GM21576 (cell line): Measurements from ENCODE around the gene AFF1.
"Not testable (repeated sequence)": the region's sequence is repeated elsewhere in the genome, so short reads cannot be mapped to it uniquely, and the experiment has no call there.

Experiments
- ATAC-seq: cut with Tn5 transposase; IDR thresholded peaks from one replicate; pipeline ENCODE4 v1.9.1; 2021; ENCODE audit warnings: mild to moderate bottlenecking, moderate library complexity; ENCODE audit not compliant: unreplicated experiment

The AFF1 gene

DNA sequence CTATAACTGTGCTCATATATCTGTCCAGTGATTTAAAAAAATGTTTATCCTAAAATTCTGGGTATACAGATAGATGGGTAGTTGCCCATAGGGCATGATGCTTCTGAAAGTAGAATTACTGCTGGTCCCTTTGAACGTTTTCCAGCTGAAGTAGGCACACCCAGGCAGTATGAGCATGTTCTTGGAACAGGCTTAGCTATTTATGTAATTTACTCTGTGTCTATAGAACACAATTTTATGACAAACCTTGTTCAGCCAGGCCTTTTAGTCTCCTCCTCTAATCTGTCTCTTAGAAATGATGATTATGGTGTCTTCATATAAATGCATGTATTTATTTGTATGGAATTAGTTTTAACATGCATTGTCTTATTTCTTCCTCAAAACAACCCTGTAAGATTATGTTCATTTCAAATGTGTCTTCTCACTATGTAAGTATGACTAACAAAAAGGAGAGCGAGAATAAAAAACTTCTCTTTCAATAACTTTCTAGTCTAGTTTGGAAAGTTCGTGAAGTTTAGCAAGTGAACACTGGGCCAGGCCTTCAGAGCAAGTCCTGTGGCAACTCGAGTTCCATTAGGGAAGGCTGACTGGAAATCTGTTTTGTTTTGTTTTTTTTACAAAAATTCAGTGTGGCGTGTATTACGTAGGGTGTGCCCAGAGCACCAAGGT, 142.0 kb downstream of the AFF1 start:
- no peak for ATAC-seq

- no peak for ATAC-seq
Observed at GRCh38 chr4:87077914-87078585, 143.2 kb downstream of the AFF1 start.

GRCh38 chr4:87078987-87079486, 144.2 kb downstream of the AFF1 start:
- ATAC-seq: no peak

DNA sequence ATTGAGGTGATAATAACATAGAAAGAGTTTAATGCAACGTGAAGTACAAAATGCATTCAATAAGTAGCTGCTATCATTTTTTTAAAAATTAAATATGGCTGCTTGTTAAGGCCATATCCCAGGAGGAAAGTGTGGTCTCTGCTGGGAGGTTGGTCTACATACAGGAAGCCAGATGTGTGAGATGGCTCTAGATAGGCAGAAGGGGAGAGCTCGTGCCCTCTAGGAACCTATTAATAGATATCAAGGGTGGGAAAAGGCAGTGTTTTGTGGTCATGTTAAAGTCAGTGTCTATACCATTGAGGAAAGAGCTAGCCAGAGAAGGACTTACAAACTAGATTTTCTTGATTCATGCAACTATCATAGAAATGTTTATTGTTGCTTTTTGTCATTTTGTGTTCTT, 145.2 kb downstream of the AFF1 start:
- no peak for ATAC-seq

DNA sequence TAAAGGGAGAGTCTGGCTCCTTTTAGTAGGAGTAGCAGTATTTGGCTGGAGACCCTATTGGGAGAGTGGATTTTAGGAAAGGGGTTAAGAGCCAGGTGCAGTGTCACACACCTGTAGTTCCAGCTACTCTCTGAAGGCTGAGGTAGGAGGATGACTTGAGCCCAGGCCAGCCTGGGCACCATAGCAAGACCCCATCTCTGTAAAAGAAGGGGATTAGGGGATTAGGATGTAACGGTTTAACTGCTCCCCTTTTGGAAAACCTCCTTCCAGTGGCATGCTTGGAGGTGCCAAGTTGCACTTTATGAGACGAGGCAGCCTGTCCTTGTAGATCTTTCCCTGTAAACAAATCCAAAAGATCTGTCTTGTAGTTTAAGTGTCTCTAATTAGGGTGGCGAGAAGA, 145.7 kb downstream of the AFF1 start:
- no peak for ATAC-seq

DNA sequence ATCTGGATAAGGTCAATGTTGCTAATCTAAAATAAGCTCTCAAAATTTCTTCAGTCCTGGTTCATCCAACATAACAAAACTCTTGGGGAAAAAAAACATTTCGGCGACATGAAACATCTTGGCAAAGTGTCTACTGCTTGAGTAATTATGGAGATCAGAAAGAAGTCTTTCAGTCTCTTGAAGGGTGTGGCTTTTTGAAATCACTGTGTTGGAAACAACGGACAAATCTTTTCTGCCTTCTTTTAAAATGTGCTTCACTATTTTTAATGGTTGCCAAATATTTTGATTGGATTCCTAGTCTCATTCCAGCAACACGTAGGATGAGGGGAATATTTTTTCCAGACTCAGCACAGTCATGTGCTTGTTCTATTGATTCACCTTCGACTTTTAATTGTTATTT, 147.0 kb downstream of the AFF1 start:
- ATAC-seq: no peak

DNA sequence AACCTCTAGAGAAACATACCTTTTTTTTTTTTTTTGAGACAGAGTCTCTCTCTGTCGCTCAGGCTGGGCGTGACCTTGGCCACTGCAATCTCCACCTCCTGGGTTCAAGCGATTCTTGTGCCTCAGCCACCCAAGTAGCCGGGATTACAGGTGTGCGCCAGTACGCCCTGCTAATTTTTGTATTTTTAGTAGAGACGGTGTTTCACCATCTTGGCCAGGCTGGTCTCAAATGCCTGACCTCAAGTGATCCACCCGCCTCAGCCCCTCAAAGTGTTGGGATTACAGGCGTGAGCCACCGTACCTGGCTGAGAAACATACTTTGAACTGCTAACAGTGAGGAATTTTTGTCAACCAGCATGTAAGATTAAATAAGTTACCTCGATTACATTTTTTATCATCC, 150.9 kb downstream of the AFF1 start:
- ATAC-seq: not testable (repeated sequence)

DNA sequence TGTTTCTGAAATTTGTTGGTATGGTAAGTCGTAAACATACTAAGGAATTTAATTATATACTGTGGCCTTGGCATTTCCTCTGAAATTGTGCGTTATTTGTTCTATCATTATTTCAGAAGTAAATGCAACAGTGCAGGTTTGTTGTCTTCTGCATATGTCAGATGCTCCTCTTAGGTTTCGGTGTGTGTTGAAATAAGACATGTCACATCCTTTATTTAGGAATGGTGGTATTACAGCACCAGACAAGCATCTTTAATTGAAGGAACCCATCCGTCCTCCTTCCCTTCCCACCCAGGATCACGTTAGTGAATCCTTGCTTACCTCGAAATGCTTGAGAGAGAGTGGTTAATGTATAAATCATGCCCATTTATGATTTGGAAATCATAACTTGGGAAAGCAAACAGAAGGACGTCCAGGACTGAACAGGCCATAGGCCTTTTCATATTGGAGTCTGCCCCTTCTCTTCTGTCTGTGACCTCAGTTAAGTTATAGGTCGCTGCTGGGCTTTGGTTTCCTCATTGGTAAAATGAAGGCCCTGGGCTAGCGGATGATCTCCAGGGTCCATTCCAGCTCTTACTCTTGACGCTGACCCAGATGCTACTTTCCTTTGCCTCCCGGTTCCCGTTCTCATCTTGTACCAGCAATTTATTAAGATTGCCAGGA, 151.5 kb downstream of the AFF1 start:
- no peak for ATAC-seq

- no peak for ATAC-seq
Observed at GRCh38 chr4:87087015-87087414, 152.2 kb downstream of the AFF1 start.

DNA sequence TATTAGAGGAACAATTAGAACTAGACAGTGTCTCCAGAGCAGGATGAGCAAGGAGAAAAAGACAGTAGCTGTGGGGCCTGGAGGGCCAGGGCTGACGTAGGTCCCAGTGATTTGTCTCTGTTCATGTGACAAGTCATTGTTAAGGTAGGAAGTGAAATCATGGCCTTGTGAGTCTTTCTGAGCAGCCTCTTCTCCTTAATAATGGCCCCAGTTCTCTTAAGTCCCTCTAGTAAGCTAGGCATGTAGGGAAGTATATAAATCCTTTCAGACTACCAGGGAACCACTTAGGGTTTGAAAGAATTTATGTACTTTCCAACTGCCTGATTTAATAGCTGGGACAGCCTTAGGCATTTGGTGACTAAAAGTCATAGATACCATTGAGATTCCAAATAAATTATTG, 152.6 kb downstream of the AFF1 start:
- ATAC-seq: no peak

- ATAC-seq: no peak
Observed at GRCh38 chr4:87088186-87088585, 153.4 kb downstream of the AFF1 start.

DNA sequence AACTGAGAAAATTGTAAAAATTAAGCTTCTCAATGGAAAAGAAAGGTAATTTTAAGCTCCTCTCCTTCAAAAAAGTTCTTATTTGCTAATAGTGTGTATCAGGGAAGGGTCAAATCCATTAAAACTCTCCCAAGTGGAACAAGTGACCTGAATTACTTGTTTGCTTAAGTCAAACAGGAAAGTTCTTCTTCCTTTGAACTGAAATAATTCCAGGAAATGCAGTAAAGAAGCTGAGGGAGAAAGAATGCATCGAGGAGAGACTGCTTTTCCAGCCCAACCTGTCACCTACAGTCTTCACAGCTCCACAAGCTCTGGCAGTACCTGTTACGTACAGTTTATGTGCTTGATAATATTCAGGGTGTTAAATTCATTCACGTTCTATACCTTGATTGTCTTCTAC, 154.6 kb downstream of the AFF1 start:
- ATAC-seq: no peak

DNA sequence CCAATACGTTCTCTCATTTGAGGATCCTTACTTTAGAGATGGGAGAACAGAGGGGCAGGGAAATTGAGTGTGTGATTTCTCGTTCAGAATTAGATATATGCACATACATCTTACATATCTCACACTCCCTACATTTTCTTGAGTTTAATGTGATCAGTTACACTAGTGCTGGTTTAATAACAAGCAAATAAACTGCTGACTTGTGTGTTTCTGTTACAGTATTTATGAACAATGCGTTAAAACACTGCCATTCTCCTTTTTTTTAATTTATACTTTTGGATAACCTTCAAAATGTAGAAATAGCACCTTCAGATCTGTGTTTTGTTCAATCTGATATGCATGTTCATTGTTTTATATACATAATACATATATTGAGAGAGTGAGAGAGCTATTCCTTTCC, 155.5 kb downstream of the AFF1 start:
- ATAC-seq: no peak

GRCh38 chr4:87092389-87093141, 157.8 kb downstream of the AFF1 start:
- peak; percentile 53 for ATAC-seq

- peak; percentile 73 for ATAC-seq
Observed at GRCh38 chr4:87093443-87094123, 158.8 kb downstream of the AFF1 start.

DNA sequence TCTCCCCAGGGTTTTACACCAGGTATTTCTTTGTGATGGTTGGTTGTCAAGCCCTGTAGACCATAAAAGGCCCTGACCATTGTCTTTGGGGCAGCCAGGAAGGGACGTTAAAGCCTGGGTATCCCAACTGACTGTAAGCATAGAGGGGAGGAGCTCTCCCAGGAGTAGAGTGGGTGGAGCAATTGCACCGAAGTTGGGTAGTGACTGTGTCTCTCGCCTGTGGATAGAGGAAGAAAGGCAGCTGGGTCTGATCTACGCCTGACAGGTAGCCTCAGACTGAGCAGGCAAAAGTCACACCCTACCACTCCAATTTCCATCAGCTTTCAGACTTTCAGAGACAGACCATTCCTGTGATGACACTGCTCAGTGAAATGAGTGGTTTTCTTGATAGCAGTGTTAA, 162.3 kb downstream of the AFF1 start:
- no peak for ATAC-seq

DNA sequence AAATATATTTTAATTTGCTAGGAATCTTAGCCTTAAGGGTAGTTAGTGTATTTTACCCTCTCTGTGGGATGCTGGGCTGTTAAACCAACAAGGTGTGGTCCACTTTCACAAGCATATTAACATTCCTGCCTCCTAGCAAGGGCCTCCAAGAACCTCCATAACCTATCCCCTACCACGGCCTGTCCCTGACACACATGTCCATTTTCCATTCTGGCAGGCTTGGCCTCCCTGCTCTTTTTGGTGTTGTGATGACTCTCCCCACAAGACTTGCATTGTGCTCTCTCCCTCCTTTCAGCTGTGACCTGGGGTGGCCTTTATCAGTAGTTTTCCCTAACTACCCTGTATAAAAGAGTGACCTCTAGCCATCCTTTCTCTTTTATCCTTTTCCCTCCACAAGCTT, 165.4 kb downstream of the AFF1 start:
- ATAC-seq: no peak

DNA sequence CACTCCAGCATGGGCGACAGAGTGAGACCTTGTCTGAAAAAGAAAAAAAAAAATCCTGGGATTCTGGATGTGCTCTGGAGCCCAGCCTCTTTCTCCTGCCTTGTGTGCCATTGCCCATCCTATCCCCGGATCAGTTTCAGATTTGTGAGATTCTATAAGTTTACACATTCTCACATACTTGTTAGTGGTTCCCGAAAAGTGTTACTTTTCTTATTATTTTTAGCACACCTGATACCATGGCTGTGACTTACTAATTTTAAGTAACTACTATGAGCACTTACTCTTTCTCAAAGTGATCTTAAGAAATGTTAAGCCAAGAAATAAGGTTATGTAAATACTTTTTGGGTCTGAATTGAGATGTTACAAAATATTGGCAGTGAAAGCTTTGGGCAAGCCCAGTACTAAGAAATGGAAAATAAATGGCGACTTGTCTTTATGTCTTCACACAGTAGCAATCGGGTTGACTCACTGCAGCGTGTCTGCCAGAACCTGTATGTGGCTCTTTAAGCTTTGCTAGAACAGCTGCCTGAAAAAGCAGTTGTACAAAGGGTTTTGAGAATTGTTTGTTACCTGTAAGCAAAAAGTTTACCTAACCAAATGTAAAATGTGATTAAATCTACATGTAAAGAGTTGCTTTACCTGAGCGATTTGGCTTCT, 166.9 kb downstream of the AFF1 start:
- no peak for ATAC-seq

GRCh38 chr4:87103086-87103485, 168.3 kb downstream of the AFF1 start:
- no peak for ATAC-seq

DNA sequence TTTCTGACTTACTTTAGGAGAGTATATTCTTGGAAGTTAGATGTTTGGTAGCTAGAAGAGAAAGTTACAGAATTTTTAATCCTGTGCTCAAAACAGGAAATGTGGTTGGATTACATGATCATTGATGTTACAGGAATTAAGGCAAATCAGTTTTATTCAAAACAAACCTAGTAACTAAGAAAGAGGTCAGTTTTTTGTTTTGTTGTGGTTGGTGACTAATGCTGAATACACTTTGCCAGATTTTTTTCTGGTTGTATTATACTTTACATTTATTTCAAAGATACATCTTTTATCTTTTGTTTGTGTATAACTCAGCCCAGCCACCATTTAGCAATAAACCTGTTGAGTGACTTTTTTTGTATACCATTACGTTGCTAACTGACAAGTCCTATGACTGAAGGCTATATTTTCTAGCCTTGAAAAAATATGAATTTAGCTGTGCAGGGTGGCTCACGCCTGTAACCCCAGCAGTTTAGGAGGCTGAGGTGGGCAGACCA, 168.9 kb downstream of the AFF1 start:
- ATAC-seq: no peak
